ENCODE data around the gene CFAP70.

CFAP70 gene

GRCh38 chr10:73210395-73211105 is 148.1 kb downstream of the CFAP70 start:
- no peak for DNase-seq

GRCh38 chr10:73209705-73210104 is 149.0 kb downstream of the CFAP70 start:
- DNase-seq: no peak

GRCh38 chr10:73207883-73208282 is 150.8 kb downstream of the CFAP70 start:
- DNase-seq: no peak

GRCh38 chr10:73206385-73206784 is 152.3 kb downstream of the CFAP70 start:
- DNase-seq: no peak

GRCh38 chr10:73205890-73206289 is 152.8 kb downstream of the CFAP70 start:
- DNase-seq: no peak

GRCh38 chr10:73205081-73205480 is 153.6 kb downstream of the CFAP70 start:
- DNase-seq: no peak

Measured in stimulated activated CD4-positive, alpha-beta T cell treated with anti-CD3 and anti-CD28 coated beads, Interleukin-4, amount 100 ng/mL, for 4 hours (primary cell).